ENCODE results near the gene ZNF397. TPM values are rescaled to one million over a fixed set of nuclear protein-coding genes. Genes with fewer than 3 reads are reported as not detected.
A peak's percentile ranks its signal among the peaks of the same experiment; 100 is the strongest.

The ZNF397 gene
- total and polyA plus RNA-seq, 9 of the 15 experiments (the other 6 are each of a cell fraction or from before 2014, with no cell fraction given), result 6.4 to 24.2 (median 19.3) TPM

DNA sequence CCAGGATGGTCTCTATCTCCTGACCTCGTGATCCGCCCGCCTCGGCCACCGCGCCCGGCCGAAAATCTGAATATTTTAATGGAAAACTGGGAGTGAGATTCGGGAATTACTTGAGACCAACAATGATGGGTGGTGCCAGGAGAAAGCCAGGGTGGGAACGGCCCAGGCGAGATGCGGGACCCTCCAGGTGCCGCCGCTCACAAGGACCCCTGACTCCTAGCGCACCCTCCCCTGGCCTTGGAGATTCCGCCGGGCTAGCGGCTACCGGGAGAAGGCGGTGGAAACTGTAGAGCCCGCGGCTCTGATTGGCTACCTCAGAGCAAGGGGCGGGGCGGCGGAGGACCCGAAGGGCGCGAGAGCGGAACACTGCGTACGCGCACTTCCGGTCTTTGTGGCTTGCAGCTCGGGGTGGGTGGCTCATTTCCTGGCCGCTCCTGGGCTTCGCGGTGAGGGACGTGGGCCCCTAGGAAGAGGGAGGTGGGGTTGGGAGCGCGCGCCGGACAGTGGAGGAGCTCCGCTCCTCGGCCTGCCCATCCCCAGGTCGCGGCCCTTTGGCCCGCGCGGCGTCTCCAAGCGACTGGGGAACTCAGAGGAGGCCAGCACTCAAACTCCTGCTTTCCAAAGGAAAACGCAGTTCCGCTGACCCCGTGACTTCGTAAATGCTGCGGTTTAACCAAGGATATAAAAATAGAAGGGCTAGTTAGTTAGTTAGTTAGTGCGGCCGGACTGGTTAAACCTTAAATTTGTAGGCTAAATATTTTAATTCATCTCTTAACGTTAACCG, at the start of gene ZNF397 (continued):
- TF ChIP-seq, protein P1, sequence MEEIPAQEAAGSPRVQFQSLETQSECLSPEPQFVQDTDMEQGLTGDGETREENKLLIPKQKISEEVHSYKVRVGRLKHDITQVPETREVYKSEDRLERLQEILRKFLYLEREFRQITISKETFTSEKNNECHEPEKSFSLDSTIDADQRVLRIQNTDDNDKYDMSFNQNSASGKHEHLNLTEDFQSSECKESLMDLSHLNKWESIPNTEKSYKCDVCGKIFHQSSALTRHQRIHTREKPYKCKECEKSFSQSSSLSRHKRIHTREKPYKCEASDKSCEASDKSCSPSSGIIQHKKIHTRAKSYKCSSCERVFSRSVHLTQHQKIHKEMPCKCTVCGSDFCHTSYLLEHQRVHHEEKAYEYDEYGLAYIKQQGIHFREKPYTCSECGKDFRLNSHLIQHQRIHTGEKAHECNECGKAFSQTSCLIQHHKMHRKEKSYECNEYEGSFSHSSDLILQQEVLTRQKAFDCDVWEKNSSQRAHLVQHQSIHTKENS (CRISPR knock-in tag; IDR thresholded peaks at IDR 0.05), result no peak
- TF ChIP-seq KDM5B (IDR thresholded peaks at IDR 0.05; ENCODE audit: insufficient replicate concordance, low read depth, low read length) (peak; percentile 90), MTA1 (IDR thresholded peaks at IDR 0.05; ENCODE audit: borderline replicate concordance) (no peak), MIER1 (IDR thresholded peaks at IDR 0.05; ENCODE audit: low read depth) (no peak), MTA2 (IDR thresholded peaks at IDR 0.05; ENCODE audit: low read depth) (no peak), EZH2 (IDR thresholded peaks at IDR 0.05; ENCODE audit: borderline replicate concordance, low read depth, low read length) (no peak), MTA3 (IDR thresholded peaks at IDR 0.05; ENCODE audit: borderline replicate concordance) (peak; percentile 92), SREBF1 (IDR thresholded peaks at IDR 0.05; ENCODE audit: borderline replicate concordance, low read depth, low read length) (no peak), HDAC2 (IDR thresholded peaks at IDR 0.05) (no peak), TEAD1 (CRISPR knock-in tag; IDR thresholded peaks at IDR 0.05) (0 out of 4 replicates have a peak, but pooled peaks have one; percentile 29 to 40), RFX1 (IDR thresholded peaks at IDR 0.05) (peak; percentile 74), ZNF175 (CRISPR knock-in tag; IDR thresholded peaks at IDR 0.05; ENCODE audit: low read depth) (peak; percentile 26; the same call in 1 of the 2 replicates), HNRNPH1 (optimal IDR thresholded peaks at IDR 0.05; ENCODE audit: low read depth, low read length) (no peak)
- TF ChIP-seq, protein P2, sequence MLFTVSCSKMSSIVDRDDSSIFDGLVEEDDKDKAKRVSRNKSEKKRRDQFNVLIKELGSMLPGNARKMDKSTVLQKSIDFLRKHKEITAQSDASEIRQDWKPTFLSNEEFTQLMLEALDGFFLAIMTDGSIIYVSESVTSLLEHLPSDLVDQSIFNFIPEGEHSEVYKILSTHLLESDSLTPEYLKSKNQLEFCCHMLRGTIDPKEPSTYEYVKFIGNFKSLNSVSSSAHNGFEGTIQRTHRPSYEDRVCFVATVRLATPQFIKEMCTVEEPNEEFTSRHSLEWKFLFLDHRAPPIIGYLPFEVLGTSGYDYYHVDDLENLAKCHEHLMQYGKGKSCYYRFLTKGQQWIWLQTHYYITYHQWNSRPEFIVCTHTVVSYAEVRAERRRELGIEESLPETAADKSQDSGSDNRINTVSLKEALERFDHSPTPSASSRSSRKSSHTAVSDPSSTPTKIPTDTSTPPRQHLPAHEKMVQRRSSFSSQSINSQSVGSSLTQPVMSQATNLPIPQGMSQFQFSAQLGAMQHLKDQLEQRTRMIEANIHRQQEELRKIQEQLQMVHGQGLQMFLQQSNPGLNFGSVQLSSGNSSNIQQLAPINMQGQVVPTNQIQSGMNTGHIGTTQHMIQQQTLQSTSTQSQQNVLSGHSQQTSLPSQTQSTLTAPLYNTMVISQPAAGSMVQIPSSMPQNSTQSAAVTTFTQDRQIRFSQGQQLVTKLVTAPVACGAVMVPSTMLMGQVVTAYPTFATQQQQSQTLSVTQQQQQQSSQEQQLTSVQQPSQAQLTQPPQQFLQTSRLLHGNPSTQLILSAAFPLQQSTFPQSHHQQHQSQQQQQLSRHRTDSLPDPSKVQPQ (CRISPR knock-in tag; IDR thresholded peaks at IDR 0.05; ENCODE audit: borderline replicate concordance), result 0 out of 2 replicates have a peak, but pooled peaks have one; percentile 19
- TF ChIP-seq, protein P3, sequence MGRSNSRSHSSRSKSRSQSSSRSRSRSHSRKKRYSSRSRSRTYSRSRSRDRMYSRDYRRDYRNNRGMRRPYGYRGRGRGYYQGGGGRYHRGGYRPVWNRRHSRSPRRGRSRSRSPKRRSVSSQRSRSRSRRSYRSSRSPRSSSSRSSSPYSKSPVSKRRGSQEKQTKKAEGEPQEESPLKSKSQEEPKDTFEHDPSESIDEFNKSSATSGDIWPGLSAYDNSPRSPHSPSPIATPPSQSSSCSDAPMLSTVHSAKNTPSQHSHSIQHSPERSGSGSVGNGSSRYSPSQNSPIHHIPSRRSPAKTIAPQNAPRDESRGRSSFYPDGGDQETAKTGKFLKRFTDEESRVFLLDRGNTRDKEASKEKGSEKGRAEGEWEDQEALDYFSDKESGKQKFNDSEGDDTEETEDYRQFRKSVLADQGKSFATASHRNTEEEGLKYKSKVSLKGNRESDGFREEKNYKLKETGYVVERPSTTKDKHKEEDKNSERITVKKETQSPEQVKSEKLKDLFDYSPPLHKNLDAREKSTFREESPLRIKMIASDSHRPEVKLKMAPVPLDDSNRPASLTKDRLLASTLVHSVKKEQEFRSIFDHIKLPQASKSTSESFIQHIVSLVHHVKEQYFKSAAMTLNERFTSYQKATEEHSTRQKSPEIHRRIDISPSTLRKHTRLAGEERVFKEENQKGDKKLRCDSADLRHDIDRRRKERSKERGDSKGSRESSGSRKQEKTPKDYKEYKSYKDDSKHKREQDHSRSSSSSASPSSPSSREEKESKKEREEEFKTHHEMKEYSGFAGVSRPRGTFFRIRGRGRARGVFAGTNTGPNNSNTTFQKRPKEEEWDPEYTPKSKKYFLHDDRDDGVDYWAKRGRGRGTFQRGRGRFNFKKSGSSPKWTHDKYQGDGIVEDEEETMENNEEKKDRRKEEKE (IDR thresholded peaks at IDR 0.05; ENCODE audit: borderline replicate concordance in 1 of 2, control insufficient read depth in 1 of 2, low read depth in 2 of 2, low read length in 1 of 2), result 0 out of 4 replicates have a peak, but pooled peaks of 1 of the 2 experiments have one; percentile 49
- TF ChIP-seq, protein P4, sequence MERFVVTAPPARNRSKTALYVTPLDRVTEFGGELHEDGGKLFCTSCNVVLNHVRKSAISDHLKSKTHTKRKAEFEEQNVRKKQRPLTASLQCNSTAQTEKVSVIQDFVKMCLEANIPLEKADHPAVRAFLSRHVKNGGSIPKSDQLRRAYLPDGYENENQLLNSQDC (CRISPR knock-in tag; IDR thresholded peaks at IDR 0.05), result no peak
- TF ChIP-seq, protein P5, sequence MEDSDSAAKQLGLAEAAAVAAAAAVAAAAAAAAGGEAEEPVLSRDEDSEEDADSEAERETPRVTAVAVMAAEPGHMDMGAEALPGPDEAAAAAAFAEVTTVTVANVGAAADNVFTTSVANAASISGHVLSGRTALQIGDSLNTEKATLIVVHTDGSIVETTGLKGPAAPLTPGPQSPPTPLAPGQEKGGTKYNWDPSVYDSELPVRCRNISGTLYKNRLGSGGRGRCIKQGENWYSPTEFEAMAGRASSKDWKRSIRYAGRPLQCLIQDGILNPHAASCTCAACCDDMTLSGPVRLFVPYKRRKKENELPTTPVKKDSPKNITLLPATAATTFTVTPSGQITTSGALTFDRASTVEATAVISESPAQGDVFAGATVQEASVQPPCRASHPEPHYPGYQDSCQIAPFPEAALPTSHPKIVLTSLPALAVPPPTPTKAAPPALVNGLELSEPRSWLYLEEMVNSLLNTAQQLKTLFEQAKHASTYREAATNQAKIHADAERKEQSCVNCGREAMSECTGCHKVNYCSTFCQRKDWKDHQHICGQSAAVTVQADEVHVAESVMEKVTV (CRISPR knock-in tag; IDR thresholded peaks at IDR 0.05), result 0 out of 2 replicates have a peak, but pooled peaks have one; percentile 23

All from K562 (cell line).